Common myeloid progenitor, CD34-positive (primary cell): Measurements from ENCODE around the gene EXOC3L1.

Source experiments
- CTCF ChIA-PET: fragments of 350-600 bp; sonication (Branson Sonifier 250); formaldehyde crosslinking; loops from one replicate; lab custom pipeline; 2021; ENCODE audit warnings: antibody characterized with exemption; lab: Charles Lee
- POLR2A ChIA-PET: fragments of 350-600 bp; sonication (Branson Sonifier 250); formaldehyde crosslinking; loops from one replicate; lab custom pipeline; 2021; ENCODE audit warnings: antibody characterized with exemption; lab: Charles Lee
- DNase-seq, 3 donors: peaks; one replicate each; pipeline versions ENCODE4 v3.0.0 to v3.0.0-alpha.2; 2013
- H3K27ac ChIP-seq, 2 experiments: 1 replicate in 1 of 2; 2 replicates in 1 of 2; pipeline ENCODE4 v1.7.0; 2013; ENCODE audit warnings: inconsistent platforms in 2 of 2, low read length in 2 of 2, mild to moderate bottlenecking in 2 of 2, low read depth in 1 of 2, moderate library complexity in 1 of 2; ENCODE audit not compliant: severe bottlenecking in 2 of 2, insufficient read depth in 1 of 2, poor library complexity in 1 of 2
- H3K27me3 ChIP-seq, 5 experiments: replicated peaks in 2 of 5; 1 replicate in 3 of 5; 2 replicates in 2 of 5; pipeline versions ENCODE4 v1.6.1 to v1.7.0; 2013; ENCODE audit warnings: low read length in 4 of 5, mild to moderate bottlenecking in 2 of 5, moderate library complexity in 2 of 5, inconsistent platforms in 1 of 5; ENCODE audit not compliant: insufficient read depth in 5 of 5, control insufficient read depth in 4 of 5
- H3K36me3 ChIP-seq, 4 experiments: 1 replicate in 2 of 4; 2 replicates in 2 of 4; pipeline versions ENCODE4 v1.6.1 to v1.7.0; 2013; ENCODE audit warnings: low read length in 3 of 4, control low read depth in 1 of 4, mild to moderate bottlenecking in 1 of 4; ENCODE audit not compliant: control insufficient read depth in 4 of 4, insufficient read depth in 4 of 4
- H3K4me1 ChIP-seq, 4 experiments: 1 replicate in 3 of 4; 2 replicates in 1 of 4; pipeline versions ENCODE4 v1.6.1 to v1.7.1; 2013; ENCODE audit warnings: low read length in 3 of 4, mild to moderate bottlenecking in 3 of 4, control low read depth in 1 of 4, inconsistent platforms in 1 of 4, moderate library complexity in 1 of 4; ENCODE audit not compliant: control insufficient read depth in 4 of 4, insufficient read depth in 4 of 4; ENCODE audit errors: control extremely low read depth in 1 of 4
- H3K4me3 ChIP-seq, 7 experiments: 1 replicate in 4 of 7; 2 replicates in 3 of 7; pipeline versions ENCODE4 v1.5.1 to v1.7.0; 2013; ENCODE audit warnings: mild to moderate bottlenecking in 7 of 7, low read length in 6 of 7, moderate library complexity in 6 of 7, inconsistent platforms in 2 of 7, low read depth in 2 of 7, control low read depth in 1 of 7; ENCODE audit not compliant: insufficient read depth in 4 of 7, control insufficient read depth in 1 of 7; ENCODE audit errors: extremely low read depth in 1 of 7
- H3K9me3 ChIP-seq, 5 experiments: 1 replicate in 4 of 5; 2 replicates in 1 of 5; pipeline versions ENCODE4 v1.6.1 to v1.7.1; 2013; ENCODE audit warnings: low read length in 4 of 5, mild to moderate bottlenecking in 2 of 5, inconsistent platforms in 1 of 5, low read depth in 1 of 5, moderate library complexity in 1 of 5; ENCODE audit not compliant: control insufficient read depth in 4 of 5, insufficient read depth in 2 of 5; ENCODE audit errors: control extremely low read depth in 1 of 5
- WGBS: methylation state at CpG from one replicate; pipeline ENCODE4 v1.1.5; 2013; ENCODE audit not compliant: insufficient coverage; 5-methylcytosine and 5-hydroxymethylcytosine counted together

The EXOC3L1 gene

GRCh38 chr16:67216612-67217490 is 26.9 kb upstream of the EXOC3L1 start:
- ChIA-PET POLR2A (interaction anchor here (0.8 to 1.3 kb wide), 2 partner anchors 14 to 29 kb away, joined by 3 to 4 read pairs; no protein-coding TSS in a partner anchor), CTCF (interaction anchor here (0.6 to 3.1 kb wide), 5 partner anchors 10 to 44 kb away, joined by 3 to 13 read pairs (median 5); partner anchors contain the start of gene TMEM208)
- peak; percentile 49 to 72 (median 67) for DNase-seq
- peaks cover 0 to 7% (median 0%) of the 10 kb centered on the region in 4 experiments for H3K36me3 ChIP-seq
- 26% methylated on average over 18 of the region's 18 CpGs for WGBS
- H3K4me3 ChIP-seq, result peak overlapping the region in 2 of 7 experiments; percentile 19 to 59
- H3K4me1 ChIP-seq, result peaks cover 0 to 35% (median 24%) of the 10 kb centered on the region in 4 experiments
- H3K27ac ChIP-seq, result peak overlapping the region in 1 of 2 experiments; percentile 55
- no peaks in the 10 kb centered on the region for H3K27me3 ChIP-seq
- H3K9me3 ChIP-seq, result no peaks in the 10 kb centered on the region

- POLR2A ChIA-PET, result no interaction called here
- CTCF ChIA-PET, result interaction anchor here (1.3 to 1.6 kb wide), 2 partner anchors 8 to 15 kb away, joined by 4 to 6 read pairs; no protein-coding TSS in a partner anchor
- H3K4me3 ChIP-seq, result no peak overlapping the region
- H3K4me1 ChIP-seq, result peaks cover 0 to 35% (median 24%) of the 10 kb centered on the region in 4 experiments
- no peak for DNase-seq
- no peaks in the 10 kb centered on the region for H3K9me3 ChIP-seq
- 78% methylated on average over 5 of the region's 5 CpGs for WGBS
- H3K27ac ChIP-seq, result no peak overlapping the region
- peaks cover 0 to 8% (median 2%) of the 10 kb centered on the region in 4 experiments for H3K36me3 ChIP-seq
- no peaks in the 10 kb centered on the region for H3K27me3 ChIP-seq
Measured at GRCh38 chr16:67215706-67216105, 25.8 kb upstream of the EXOC3L1 start.

GRCh38 chr16:67213197-67214019 is 23.5 kb upstream of the EXOC3L1 start:
- Histone ChIP-seq H3K27me3 (no peaks in the 10 kb centered on the region), H3K4me1 (peaks cover 0 to 31% (median 24%) of the 10 kb centered on the region in 4 experiments), H3K9me3 (no peaks in the 10 kb centered on the region), H3K36me3 (peaks cover 0 to 13% (median 2%) of the 10 kb centered on the region in 4 experiments), H3K4me3 (no peak overlapping the region), H3K27ac (no peak overlapping the region)
- ChIA-PET CTCF (interaction anchor here (0.6 to 1.6 kb wide), 4 partner anchors 9 to 507 kb away, joined by 3 to 6 read pairs (median 4); no protein-coding TSS in a partner anchor), POLR2A (no interaction called here)
- DNase-seq, result no peak
- 98% methylated on average over 6 of the region's 8 CpGs for WGBS

- no peak for DNase-seq
- CTCF ChIA-PET, result interaction anchor here (0.6 to 1.6 kb wide), 5 partner anchors 15 to 508 kb away, joined by 3 to 6 read pairs (median 3); no protein-coding TSS in a partner anchor
- no peak overlapping the region for H3K27ac ChIP-seq
- H3K27me3 ChIP-seq, result no peaks in the 10 kb centered on the region
- POLR2A ChIA-PET, result interaction anchor here (0.9 kb wide), 1 partner anchor 35 kb away, joined by 4 read pairs; the partner anchor contains the start of gene FHOD1
- H3K4me1 ChIP-seq, result peaks cover 0 to 29% (median 22%) of the 10 kb centered on the region in 4 experiments
- peaks cover 0 to 13% (median 3%) of the 10 kb centered on the region in 4 experiments for H3K36me3 ChIP-seq
- H3K4me3 ChIP-seq, result no peak overlapping the region
- H3K9me3 ChIP-seq, result no peaks in the 10 kb centered on the region
Measured at GRCh38 chr16:67212766-67213165, 22.8 kb upstream of the EXOC3L1 start.

GRCh38 chr16:67211674-67212073 is 21.7 kb upstream of the EXOC3L1 start:
- Histone ChIP-seq H3K4me1 (peaks cover 0 to 18% (median 11%) of the 10 kb centered on the region in 4 experiments), H3K4me3 (no peak overlapping the region), H3K9me3 (no peaks in the 10 kb centered on the region), H3K27ac (no peak overlapping the region), H3K27me3 (no peaks in the 10 kb centered on the region), H3K36me3 (peaks cover 0 to 13% (median 6%) of the 10 kb centered on the region in 4 experiments)
- 100% methylated on average over 7 of the region's 7 CpGs for WGBS
- CTCF ChIA-PET, result interaction anchor here (0.7 to 1.6 kb wide), 4 partner anchors 14 to 26 kb away, joined by 3 to 6 read pairs (median 4); partner anchors contain the start of gene E2F4
- no peak for DNase-seq
- POLR2A ChIA-PET, result no interaction called here

- ChIA-PET POLR2A (interaction anchor here (0.6 kb wide), 1 partner anchor 12 kb away, joined by 4 read pairs; no protein-coding TSS in a partner anchor), CTCF (interaction anchor here (0.6 to 1.5 kb wide), 3 partner anchors 8 to 22 kb away, joined by 3 to 5 read pairs (median 3); no protein-coding TSS in a partner anchor)
- H3K27me3 ChIP-seq, result no peaks in the 10 kb centered on the region
- peaks cover 0 to 13% (median 11%) of the 10 kb centered on the region in 4 experiments for H3K36me3 ChIP-seq
- WGBS, result over 99% methylated on average over 21 of the region's 25 CpGs
- H3K9me3 ChIP-seq, result no peaks in the 10 kb centered on the region
- H3K27ac ChIP-seq, result no peak overlapping the region
- no peak for DNase-seq
- H3K4me1 ChIP-seq, result peaks cover 0 to 6% (median 0%) of the 10 kb centered on the region in 4 experiments
- no peak overlapping the region for H3K4me3 ChIP-seq
Measured at GRCh38 chr16:67210069-67210937, 20.4 kb upstream of the EXOC3L1 start.
